ENCODE measurements around the gene DVL1.
"Not testable (repeated sequence)": the region's sequence is repeated elsewhere in the genome, so short reads cannot be mapped to it uniquely, and the experiment has no call there.

Gene DVL1

DNA sequence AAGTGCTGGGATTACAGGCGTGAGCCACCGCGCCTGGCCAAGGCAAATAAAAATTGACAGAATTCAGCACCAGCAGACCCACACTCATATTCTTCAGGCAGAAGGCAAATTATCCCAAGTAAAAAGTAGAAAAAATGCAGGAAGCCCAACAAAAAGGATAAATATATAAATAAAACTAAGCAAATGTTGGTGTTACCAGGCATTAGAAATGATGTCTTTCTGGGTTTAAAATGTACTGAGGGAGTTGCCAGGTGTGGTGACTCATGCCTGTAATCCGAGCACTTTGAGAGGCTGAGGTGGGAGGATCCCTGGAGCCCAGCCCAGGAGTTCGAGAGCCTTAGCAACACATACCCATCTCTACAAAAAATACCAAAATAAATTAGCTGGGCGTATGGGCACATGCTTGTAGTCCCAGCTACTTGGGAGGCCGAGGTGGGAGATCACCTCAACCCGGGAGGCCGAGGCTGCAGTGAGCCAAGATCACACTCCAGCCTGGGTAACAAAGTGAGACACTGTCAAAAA is 31.0 kb downstream of the DVL1 start:
- Histone ChIP-seq H2AFZ (ENCODE audit: low read depth, low read length) (no peak overlapping the region), H3K4me1 (ENCODE audit: low read length) (peaks cover 2% of the 10 kb centered on the region), H4K20me1 (ENCODE audit: insufficient read depth, low read length) (peaks cover 23% of the 10 kb centered on the region), H3K36me3 (replicated peaks; ENCODE audit: low read depth, low read length) (peaks cover 26% of the 10 kb centered on the region), H3K9me3 (ENCODE audit: insufficient read depth, low read length) (no peaks in the 10 kb centered on the region), H3K27me3 (ENCODE audit: low read depth, low read length) (no peaks in the 10 kb centered on the region), H3K79me2 (ENCODE audit: low read length) (peaks cover 46% of the 10 kb centered on the region), H3K4me3 (ENCODE audit: low read length) (no peak overlapping the region), H3K4me2 (ENCODE audit: low read length) (no peak overlapping the region), H3K27ac (ENCODE audit: low read length) (no peak overlapping the region), H3K9ac (ENCODE audit: low read length) (no peak overlapping the region)
- TF ChIP-seq, protein P1, sequence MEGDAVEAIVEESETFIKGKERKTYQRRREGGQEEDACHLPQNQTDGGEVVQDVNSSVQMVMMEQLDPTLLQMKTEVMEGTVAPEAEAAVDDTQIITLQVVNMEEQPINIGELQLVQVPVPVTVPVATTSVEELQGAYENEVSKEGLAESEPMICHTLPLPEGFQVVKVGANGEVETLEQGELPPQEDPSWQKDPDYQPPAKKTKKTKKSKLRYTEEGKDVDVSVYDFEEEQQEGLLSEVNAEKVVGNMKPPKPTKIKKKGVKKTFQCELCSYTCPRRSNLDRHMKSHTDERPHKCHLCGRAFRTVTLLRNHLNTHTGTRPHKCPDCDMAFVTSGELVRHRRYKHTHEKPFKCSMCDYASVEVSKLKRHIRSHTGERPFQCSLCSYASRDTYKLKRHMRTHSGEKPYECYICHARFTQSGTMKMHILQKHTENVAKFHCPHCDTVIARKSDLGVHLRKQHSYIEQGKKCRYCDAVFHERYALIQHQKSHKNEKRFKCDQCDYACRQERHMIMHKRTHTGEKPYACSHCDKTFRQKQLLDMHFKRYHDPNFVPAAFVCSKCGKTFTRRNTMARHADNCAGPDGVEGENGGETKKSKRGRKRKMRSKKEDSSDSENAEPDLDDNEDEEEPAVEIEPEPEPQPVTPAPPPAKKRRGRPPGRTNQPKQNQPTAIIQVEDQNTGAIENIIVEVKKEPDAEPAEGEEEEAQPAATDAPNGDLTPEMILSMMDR (IDR thresholded peaks at IDR 0.05; ENCODE audit: low read depth, low read length) = no peak
- no peak for TF ChIP-seq EZH2phosphoT487 (IDR thresholded peaks at IDR 0.05; ENCODE audit: low read depth)

DNA sequence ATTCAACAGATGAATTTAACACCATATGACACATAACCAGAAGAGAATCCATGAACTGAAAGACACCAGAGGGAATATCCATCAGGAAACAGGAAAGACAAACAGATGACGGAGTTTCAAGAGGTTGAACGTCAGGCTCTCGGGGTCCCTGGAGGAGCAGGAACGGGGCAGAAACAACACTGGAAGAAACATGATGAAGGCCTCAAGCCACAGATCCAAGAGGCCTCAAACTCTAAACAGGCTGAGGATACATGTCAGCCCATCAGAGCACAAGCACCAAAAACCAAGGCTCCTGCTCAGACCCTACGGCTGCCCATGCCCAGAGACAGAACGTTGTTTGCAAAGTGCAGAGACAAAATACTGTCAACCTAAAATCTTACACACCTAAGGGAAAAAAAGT is 31.8 kb downstream of the DVL1 start:
- no peak overlapping the region for H3K9ac ChIP-seq (ENCODE audit: low read length)
- H3K4me1 ChIP-seq (ENCODE audit: low read length) = no peaks in the 10 kb centered on the region
- H3K9me3 ChIP-seq (ENCODE audit: insufficient read depth, low read length) = no peaks in the 10 kb centered on the region
- H3K27ac ChIP-seq (ENCODE audit: low read length) = no peak overlapping the region
- H3K36me3 ChIP-seq (replicated peaks; ENCODE audit: low read depth, low read length) = peaks cover 28% of the 10 kb centered on the region
- no peak for TF ChIP-seq EZH2phosphoT487 (IDR thresholded peaks at IDR 0.05; ENCODE audit: low read depth)
- TF ChIP-seq, protein P1 (IDR thresholded peaks at IDR 0.05; ENCODE audit: low read depth, low read length) = no peak
- H3K4me3 ChIP-seq (ENCODE audit: low read length) = no peak overlapping the region
- H4K20me1 ChIP-seq (ENCODE audit: insufficient read depth, low read length) = peaks cover 18% of the 10 kb centered on the region
- H3K79me2 ChIP-seq (ENCODE audit: low read length) = peaks cover 39% of the 10 kb centered on the region
- no peak overlapping the region for H2AFZ ChIP-seq (ENCODE audit: low read depth, low read length)
- no peaks in the 10 kb centered on the region for H3K27me3 ChIP-seq (ENCODE audit: low read depth, low read length)
- H3K4me2 ChIP-seq (ENCODE audit: low read length) = no peak overlapping the region

DNA sequence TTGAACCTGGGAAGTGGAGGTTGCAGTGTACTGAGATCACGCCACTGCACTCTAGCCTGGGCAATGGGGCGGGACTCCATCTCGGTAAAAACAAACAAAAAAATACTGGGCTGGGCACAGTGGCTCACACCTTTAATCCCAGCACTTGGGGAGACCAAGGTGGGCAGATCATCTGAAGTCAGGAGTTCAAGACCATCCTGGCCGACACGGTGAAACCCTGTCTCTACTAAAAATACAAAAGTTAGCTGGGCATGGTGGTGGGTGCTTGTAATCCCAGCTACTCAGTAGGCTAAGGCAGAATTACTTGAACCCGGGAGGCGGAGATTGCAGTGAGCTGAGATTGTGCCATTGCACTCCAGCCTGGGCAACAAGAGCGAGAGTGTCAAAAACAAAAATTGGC is 33.0 kb downstream of the DVL1 start:
- H3K4me1 ChIP-seq (ENCODE audit: low read length); H2AFZ ChIP-seq (ENCODE audit: low read depth, low read length); H3K27me3 ChIP-seq (ENCODE audit: low read depth, low read length); H3K9me3 ChIP-seq (ENCODE audit: insufficient read depth, low read length); H3K4me2 ChIP-seq (ENCODE audit: low read length); H3K27ac ChIP-seq (ENCODE audit: low read length); H3K9ac ChIP-seq (ENCODE audit: low read length); H3K4me3 ChIP-seq (ENCODE audit: low read length): not testable (repeated sequence)
- Histone ChIP-seq H4K20me1 (ENCODE audit: insufficient read depth, low read length) (peaks cover 11% of the 10 kb centered on the region), H3K36me3 (replicated peaks; ENCODE audit: low read depth, low read length) (peaks cover 33% of the 10 kb centered on the region), H3K79me2 (ENCODE audit: low read length) (peaks cover 28% of the 10 kb centered on the region)

DNA sequence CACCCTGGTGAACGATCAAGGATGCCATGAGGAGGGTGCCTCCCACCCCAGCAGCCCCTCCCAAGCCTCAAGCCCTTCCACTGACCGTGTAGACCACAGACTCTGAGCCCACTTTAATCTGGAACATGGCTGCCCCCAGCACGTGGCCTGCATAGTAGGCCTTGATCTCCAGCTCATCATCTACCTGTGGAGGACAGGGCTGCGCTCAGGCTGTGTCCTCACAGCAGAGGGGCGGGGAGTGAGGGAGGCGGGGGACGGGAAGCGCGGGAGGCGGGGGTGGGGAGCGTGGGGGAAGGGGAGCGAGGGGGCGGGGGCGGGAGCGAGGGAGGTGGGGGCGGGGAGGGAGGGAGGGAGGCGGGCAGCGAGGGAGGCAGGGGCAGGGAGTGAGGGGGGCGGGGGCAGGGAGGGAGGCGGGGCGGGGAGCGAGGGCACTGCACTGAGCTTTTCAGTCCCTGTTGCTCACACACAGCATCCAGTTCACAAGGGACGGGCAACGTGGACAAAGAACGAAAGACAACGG is 33.7 kb downstream of the DVL1 start:
- Histone ChIP-seq H4K20me1 (ENCODE audit: insufficient read depth, low read length) (peaks cover 6% of the 10 kb centered on the region; the same call in 1 of the 2 replicates), H3K27me3 (ENCODE audit: low read depth, low read length) (no peaks in the 10 kb centered on the region), H3K9me3 (ENCODE audit: insufficient read depth, low read length) (no peaks in the 10 kb centered on the region), H3K4me1 (ENCODE audit: low read length) (no peaks in the 10 kb centered on the region), H3K9ac (ENCODE audit: low read length) (no peak overlapping the region), H3K36me3 (replicated peaks; ENCODE audit: low read depth, low read length) (peaks cover 35% of the 10 kb centered on the region), H3K4me3 (ENCODE audit: low read length) (no peak overlapping the region), H3K4me2 (ENCODE audit: low read length) (no peak overlapping the region), H3K79me2 (ENCODE audit: low read length) (peaks cover 21% of the 10 kb centered on the region), H2AFZ (ENCODE audit: low read depth, low read length) (no peak overlapping the region), H3K27ac (ENCODE audit: low read length) (no peak overlapping the region)
- TF ChIP-seq, protein P1 (IDR thresholded peaks at IDR 0.05; ENCODE audit: low read depth, low read length) = no peak
- TF ChIP-seq EZH2phosphoT487 (IDR thresholded peaks at IDR 0.05; ENCODE audit: low read depth) = no peak

Measured in OCI-LY3 (cell line).